ENCODE measurements around the gene TOX2. TPM values are rescaled to one million over a fixed set of nuclear protein-coding genes. Genes with fewer than 3 reads are reported as not detected.

TOX2 gene
- total and polyA plus RNA-seq, 2 of the 4 experiments (the other 2 are of a cell fraction): 1.3 to 17.5 TPM

DNA sequence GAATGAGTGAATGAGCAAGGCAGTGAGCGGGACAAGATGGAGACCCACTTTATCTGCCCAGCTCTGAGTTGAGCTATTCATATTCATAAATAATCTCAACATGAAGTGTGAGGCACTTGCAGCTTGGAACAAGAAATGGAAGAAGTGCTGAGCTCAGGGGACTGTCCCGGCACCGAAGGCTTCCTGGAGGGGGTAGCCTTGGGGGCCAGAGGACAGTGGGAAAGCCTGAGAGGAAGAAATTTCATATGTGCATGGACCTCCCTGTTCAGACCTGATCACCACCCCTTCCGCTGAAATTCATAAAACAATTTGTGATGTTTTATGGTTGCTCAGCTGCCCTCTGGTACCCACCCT, 103.2 kb downstream of the TOX2 start:
- H2AK5ac ChIP-seq (ENCODE audit: low read depth, low read length): no peak overlapping the region
- no peak overlapping the region for H3K56ac ChIP-seq (ENCODE audit: extremely low read depth, insufficient read depth, low read length)
- BruUV-seq (replicated peaks): no TSS peak
- no peak overlapping the region for H4K8ac ChIP-seq (ENCODE audit: low read depth in 2 of 2, low read length in 2 of 2)
- no peaks in the 10 kb centered on the region; the same call in 1 of the 2 replicates for H3K36me3 ChIP-seq (ENCODE audit: control insufficient read depth, insufficient read depth, low read length)
- H2BK5ac ChIP-seq (ENCODE audit: low read depth, low read length, poor library complexity, severe bottlenecking): no peak overlapping the region
- H4K20me1 ChIP-seq (ENCODE audit: insufficient read depth, low read length): peaks cover 11% of the 10 kb centered on the region; the same call in 1 of the 2 replicates
- no peak overlapping the region for H4K91ac ChIP-seq (ENCODE audit: insufficient read depth, low read depth, low read length)
- no peak overlapping the region for H3K23ac ChIP-seq (ENCODE audit: low read depth, low read length)
- H3K9me1 ChIP-seq (ENCODE audit: insufficient read depth, low read length): peaks cover 24% of the 10 kb centered on the region
- dilution Hi-C loops (cut with HindIII; ENCODE audit: low sequenced_read_pairs, unreplicated experiment): no loop called here
- ATAC-seq (ENCODE audit: low read depth): no peak
- no peak overlapping the region for H4K5ac ChIP-seq (ENCODE audit: low read depth, low read length)
- H2AFZ ChIP-seq (replicated peaks; ENCODE audit: low read length, poor library complexity): no peak overlapping the region
- H3K27me3 ChIP-seq (ENCODE audit: control insufficient read depth, insufficient read depth, low read length): no peaks in the 10 kb centered on the region
- H3K4ac ChIP-seq (ENCODE audit: low read depth, low read length): no peak overlapping the region
- in situ Hi-C loops (cut with MboI; ENCODE audit: low sequenced_read_pairs): no loop called here
- H2BK20ac ChIP-seq (ENCODE audit: low read depth, low read length): no peak overlapping the region
- no CpG with 5 or more reads among the region's 4 CpGs for WGBS, 2 experiments (ENCODE audit: extremely low coverage in 2 of 2, insufficient read length in 1 of 2)
- H2BK120ac ChIP-seq (ENCODE audit: low read depth, low read length): peak overlapping the region; percentile 4; the same call in 1 of the 2 replicates
- ChIA-PET POLR2A (ENCODE audit: unreplicated experiment) (no interaction called here), CTCF (interaction anchor here (0.9 kb wide), 1 partner anchor 8 kb away, joined by 3 read pairs; no protein-coding TSS in a partner anchor)
- H3K79me1 ChIP-seq (ENCODE audit: low read depth in 1 of 2, low read length in 2 of 2): peaks cover 29 to 83% of the 10 kb centered on the region in 2 experiments
- no peak overlapping the region for H3K27ac ChIP-seq (ENCODE audit: insufficient read depth, low read length)
- no peak overlapping the region for H3K4me3 ChIP-seq (ENCODE audit: insufficient read depth, low read depth, low read length)
- H2BK15ac ChIP-seq (ENCODE audit: low read depth, low read length): no peak overlapping the region
- H2AK9ac ChIP-seq (replicated peaks; ENCODE audit: low read depth, low read length, poor library complexity): no peak overlapping the region
- peak overlapping the region; percentile 8; the same call in 1 of the 2 replicates for H3K4me2 ChIP-seq (ENCODE audit: low read depth, low read length)
- no peak for DNase-seq
- no peak overlapping the region for H3K9ac ChIP-seq (ENCODE audit: low read depth, low read length)
- no peak overlapping the region for H3K14ac ChIP-seq (replicated peaks; ENCODE audit: low read depth, low read length)
- TF ChIP-seq MAFK (IDR thresholded peaks at IDR 0.05; ENCODE audit: low read depth, low read length) (no peak), RFX5 (IDR thresholded peaks at IDR 0.05; ENCODE audit: low read depth, low read length) (no peak), SMC3 (IDR thresholded peaks at IDR 0.05; ENCODE audit: low read depth, low read length) (no peak), POLR2A (IDR thresholded peaks at IDR 0.05; ENCODE audit: low read depth, low read length) (no peak), RAD21 (IDR thresholded peaks at IDR 0.05; ENCODE audit: low read length) (no peak), MAZ (IDR thresholded peaks at IDR 0.05; ENCODE audit: borderline replicate concordance, low read depth, low read length) (no peak), BHLHE40 (IDR thresholded peaks at IDR 0.05; ENCODE audit: low read depth, low read length) (no peak), CEBPB (IDR thresholded peaks at IDR 0.05; ENCODE audit: low read depth, low read length) (no peak), NFE2L2 (IDR thresholded peaks at IDR 0.05; ENCODE audit: low read depth, low read length) (no peak), RCOR1 (IDR thresholded peaks at IDR 0.05; ENCODE audit: insufficient replicate concordance, low read length) (no peak)
- TF ChIP-seq, protein P1, sequence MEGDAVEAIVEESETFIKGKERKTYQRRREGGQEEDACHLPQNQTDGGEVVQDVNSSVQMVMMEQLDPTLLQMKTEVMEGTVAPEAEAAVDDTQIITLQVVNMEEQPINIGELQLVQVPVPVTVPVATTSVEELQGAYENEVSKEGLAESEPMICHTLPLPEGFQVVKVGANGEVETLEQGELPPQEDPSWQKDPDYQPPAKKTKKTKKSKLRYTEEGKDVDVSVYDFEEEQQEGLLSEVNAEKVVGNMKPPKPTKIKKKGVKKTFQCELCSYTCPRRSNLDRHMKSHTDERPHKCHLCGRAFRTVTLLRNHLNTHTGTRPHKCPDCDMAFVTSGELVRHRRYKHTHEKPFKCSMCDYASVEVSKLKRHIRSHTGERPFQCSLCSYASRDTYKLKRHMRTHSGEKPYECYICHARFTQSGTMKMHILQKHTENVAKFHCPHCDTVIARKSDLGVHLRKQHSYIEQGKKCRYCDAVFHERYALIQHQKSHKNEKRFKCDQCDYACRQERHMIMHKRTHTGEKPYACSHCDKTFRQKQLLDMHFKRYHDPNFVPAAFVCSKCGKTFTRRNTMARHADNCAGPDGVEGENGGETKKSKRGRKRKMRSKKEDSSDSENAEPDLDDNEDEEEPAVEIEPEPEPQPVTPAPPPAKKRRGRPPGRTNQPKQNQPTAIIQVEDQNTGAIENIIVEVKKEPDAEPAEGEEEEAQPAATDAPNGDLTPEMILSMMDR (conservative IDR thresholded peaks at IDR 0.05; ENCODE audit: low read depth, low read length): no peak
- TF ChIP-seq, protein P2, sequence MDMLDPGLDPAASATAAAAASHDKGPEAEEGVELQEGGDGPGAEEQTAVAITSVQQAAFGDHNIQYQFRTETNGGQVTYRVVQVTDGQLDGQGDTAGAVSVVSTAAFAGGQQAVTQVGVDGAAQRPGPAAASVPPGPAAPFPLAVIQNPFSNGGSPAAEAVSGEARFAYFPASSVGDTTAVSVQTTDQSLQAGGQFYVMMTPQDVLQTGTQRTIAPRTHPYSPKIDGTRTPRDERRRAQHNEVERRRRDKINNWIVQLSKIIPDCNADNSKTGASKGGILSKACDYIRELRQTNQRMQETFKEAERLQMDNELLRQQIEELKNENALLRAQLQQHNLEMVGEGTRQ (IDR thresholded peaks at IDR 0.05; ENCODE audit: low read depth, low read length): no peak
- intact Hi-C loops (cut with micrococcal nuclease): loop anchor here (5.0 kb wide), 1 partner anchor 76 kb away; no protein-coding TSS in a partner anchor
- H3K4me1 ChIP-seq (ENCODE audit: control insufficient read depth, insufficient read depth, low read length): peaks cover 13% of the 10 kb centered on the region
- no peaks in the 10 kb centered on the region for H3K9me3 ChIP-seq (ENCODE audit: control insufficient read depth, insufficient read depth, low read length)
- H3K18ac ChIP-seq (ENCODE audit: low read depth, low read length): no peak overlapping the region

Data from IMR-90 (cell line).